IPS DF 6.9 (cell line): ENCODE data around the gene KIFBP.

Experiments used
- DNase-seq: peaks from one replicate; pipeline ENCODE4 v3.0.0-alpha.2; 2013; ENCODE audit warnings: low read depth, low spot score
- H3K27ac ChIP-seq: one replicate; pipeline ENCODE4 v1.5.1; 2013; ENCODE audit warnings: low read length, control low read depth
- H3K27me3 ChIP-seq: 2 replicates; pipeline ENCODE4 v1.6.1; 2013; ENCODE audit warnings: mild to moderate bottlenecking, low read length; ENCODE audit not compliant: control insufficient read depth, insufficient read depth
- H3K36me3 ChIP-seq: 2 replicates; pipeline ENCODE4 v1.6.1; 2013; ENCODE audit warnings: low read length; ENCODE audit not compliant: control insufficient read depth, insufficient read depth
- H3K4me1 ChIP-seq: 2 replicates; pipeline ENCODE4 v1.6.1; 2013; ENCODE audit warnings: low read length; ENCODE audit not compliant: control insufficient read depth, insufficient read depth
- H3K4me3 ChIP-seq: 2 replicates; pipeline ENCODE4 v1.5.1; 2013; ENCODE audit warnings: mild to moderate bottlenecking, low read length
- H3K9me3 ChIP-seq: 2 replicates; pipeline ENCODE4 v1.6.1; 2013; ENCODE audit warnings: low read length, inconsistent platforms; ENCODE audit not compliant: control insufficient read depth, insufficient read depth
- WGBS: extraction: QIAGEN DNeasy Blood & Tissue Kit; methylation state at CpG from one replicate; pipeline ENCODE4 v1.1.7; 2013; ENCODE audit warnings: mixed read lengths, missing lambda C conversion rate; ENCODE audit not compliant: insufficient read length, insufficient coverage; 5-methylcytosine and 5-hydroxymethylcytosine counted together

KIFBP gene

GRCh38 chr10:69048103-69048502 is 59.5 kb downstream of the KIFBP start:
- no peaks in the 10 kb centered on the region for H3K4me1 ChIP-seq
- H3K4me3 ChIP-seq: no peak overlapping the region
- H3K9me3 ChIP-seq: no peaks in the 10 kb centered on the region
- DNase-seq: no peak
- no peak overlapping the region for H3K27ac ChIP-seq
- H3K36me3 ChIP-seq: no peaks in the 10 kb centered on the region
- no CpG with 5 or more reads among the region's 8 CpGs for whole genome bisulfite sequencing
- no peaks in the 10 kb centered on the region for H3K27me3 ChIP-seq

GRCh38 chr10:69049566-69049961 is 61.0 kb downstream of the KIFBP start:
- Histone ChIP-seq H3K27ac (no peak overlapping the region), H3K9me3 (no peaks in the 10 kb centered on the region), H3K4me3 (no peak overlapping the region), H3K4me1 (no peaks in the 10 kb centered on the region), H3K27me3 (no peaks in the 10 kb centered on the region), H3K36me3 (no peaks in the 10 kb centered on the region)
- WGBS: no CpG with 5 or more reads among the region's 6 CpGs
- DNase-seq: no peak

- Histone ChIP-seq H3K4me1 (no peaks in the 10 kb centered on the region), H3K27me3 (no peaks in the 10 kb centered on the region), H3K9me3 (no peaks in the 10 kb centered on the region), H3K36me3 (no peaks in the 10 kb centered on the region), H3K27ac (no peak overlapping the region), H3K4me3 (no peak overlapping the region)
- DNase-seq: no peak
- WGBS: no CpG with 5 or more reads among the region's 3 CpGs
Measured at GRCh38 chr10:69051303-69051702, 62.7 kb downstream of the KIFBP start.

- DNase-seq: no peak
- Histone ChIP-seq H3K36me3 (no peaks in the 10 kb centered on the region), H3K4me1 (no peaks in the 10 kb centered on the region), H3K27me3 (no peaks in the 10 kb centered on the region), H3K9me3 (no peaks in the 10 kb centered on the region), H3K4me3 (no peak overlapping the region), H3K27ac (no peak overlapping the region)
- no CpG with 5 or more reads among the region's 10 CpGs for WGBS
Measured at GRCh38 chr10:69051710-69052487, 63.3 kb downstream of the KIFBP start.

GRCh38 chr10:69052736-69053135 is 64.1 kb downstream of the KIFBP start:
- no peaks in the 10 kb centered on the region for H3K27me3 ChIP-seq
- H3K36me3 ChIP-seq: no peaks in the 10 kb centered on the region
- H3K27ac ChIP-seq: no peak overlapping the region
- no peak for DNase-seq
- H3K4me3 ChIP-seq: no peak overlapping the region
- no peaks in the 10 kb centered on the region for H3K4me1 ChIP-seq
- WGBS: no CpG with 5 or more reads among the region's 6 CpGs
- H3K9me3 ChIP-seq: no peaks in the 10 kb centered on the region

DNA sequence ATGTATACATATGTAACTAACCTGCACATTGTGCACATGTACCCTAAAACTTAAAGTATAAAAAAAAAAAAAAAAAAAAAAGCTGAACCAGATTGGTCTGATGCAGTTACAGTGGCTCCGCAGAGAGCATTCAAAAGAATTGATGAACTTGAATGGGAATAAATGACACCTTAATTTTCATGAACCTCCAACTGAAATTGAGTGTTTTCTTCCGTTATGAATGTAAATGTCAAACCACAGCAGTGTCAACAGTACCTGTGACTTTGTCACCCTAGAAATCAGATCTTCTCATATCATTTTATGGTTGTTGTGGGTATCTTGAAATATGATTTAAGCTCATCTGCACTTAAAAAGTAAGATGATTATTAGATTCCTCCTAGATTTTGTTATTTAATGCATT is 66.6 kb downstream of the KIFBP start:
- no peaks in the 10 kb centered on the region for H3K4me1 ChIP-seq
- no peaks in the 10 kb centered on the region for H3K36me3 ChIP-seq
- H3K4me3 ChIP-seq: no peak overlapping the region
- DNase-seq: no peak
- H3K9me3 ChIP-seq: no peaks in the 10 kb centered on the region
- WGBS: no CpG with 5 or more reads among the region's 2 CpGs
- no peaks in the 10 kb centered on the region for H3K27me3 ChIP-seq
- H3K27ac ChIP-seq: no peak overlapping the region

- Histone ChIP-seq H3K4me1 (no peaks in the 10 kb centered on the region), H3K9me3 (no peaks in the 10 kb centered on the region), H3K36me3 (no peaks in the 10 kb centered on the region), H3K4me3 (no peak overlapping the region), H3K27ac (no peak overlapping the region), H3K27me3 (no peaks in the 10 kb centered on the region)
- no CpG with 5 or more reads among the region's 7 CpGs for WGBS
- no peak for DNase-seq
Measured at GRCh38 chr10:69056129-69056528, 67.5 kb downstream of the KIFBP start.

DNA sequence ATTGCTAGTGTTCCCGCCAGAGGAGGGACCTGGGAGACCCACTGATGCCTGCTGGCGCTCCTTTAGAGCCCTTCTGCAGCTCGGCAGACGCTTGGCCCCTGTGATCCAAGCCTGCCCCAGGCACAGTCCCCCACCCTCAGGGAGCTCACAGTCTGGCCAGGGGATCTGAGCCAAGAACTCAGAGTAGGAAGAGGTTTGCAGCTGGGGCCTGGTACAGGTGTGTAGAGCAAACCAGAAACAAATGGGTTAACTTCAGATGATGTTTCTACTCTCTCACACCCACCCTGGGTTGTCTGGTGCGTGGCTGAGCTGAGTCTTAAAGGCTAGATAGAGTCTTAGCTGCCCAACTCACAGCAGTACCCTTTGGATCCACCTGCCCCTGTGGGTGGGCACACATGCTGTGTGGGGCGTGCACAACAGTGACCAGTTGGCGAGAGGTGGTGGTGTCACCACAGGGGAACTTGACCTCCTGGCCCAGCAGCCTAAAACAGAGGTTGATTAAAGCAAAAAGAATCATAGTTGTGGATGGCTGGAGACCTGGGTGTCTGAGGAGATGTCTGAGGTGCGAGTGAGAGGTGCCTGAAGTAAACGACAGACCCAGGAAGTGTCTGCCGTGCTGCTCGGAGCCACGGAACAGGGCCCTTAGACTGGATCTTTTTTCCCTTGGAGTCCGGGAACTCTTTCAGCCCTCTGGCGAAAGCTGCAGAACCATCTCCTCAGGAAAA is 68.1 kb downstream of the KIFBP start:
- no CpG with 5 or more reads among the region's 14 CpGs for WGBS
- no peak for DNase-seq
- H3K4me3 ChIP-seq: no peak overlapping the region
- no peaks in the 10 kb centered on the region for H3K27me3 ChIP-seq
- no peaks in the 10 kb centered on the region for H3K9me3 ChIP-seq
- no peaks in the 10 kb centered on the region for H3K36me3 ChIP-seq
- H3K4me1 ChIP-seq: no peaks in the 10 kb centered on the region
- H3K27ac ChIP-seq: no peak overlapping the region

GRCh38 chr10:69057261-69057950 is 68.8 kb downstream of the KIFBP start:
- WGBS: no CpG with 5 or more reads among the region's 14 CpGs
- DNase-seq: no peak
- Histone ChIP-seq H3K27ac (no peak overlapping the region), H3K4me3 (no peak overlapping the region), H3K36me3 (no peaks in the 10 kb centered on the region), H3K27me3 (no peaks in the 10 kb centered on the region), H3K9me3 (no peaks in the 10 kb centered on the region), H3K4me1 (no peaks in the 10 kb centered on the region)

GRCh38 chr10:69057951-69058297 is 69.3 kb downstream of the KIFBP start:
- H3K4me3 ChIP-seq: no peak overlapping the region
- no peaks in the 10 kb centered on the region for H3K9me3 ChIP-seq
- no CpG with 5 or more reads among the region's 1 CpG for WGBS
- no peaks in the 10 kb centered on the region for H3K27me3 ChIP-seq
- no peaks in the 10 kb centered on the region for H3K4me1 ChIP-seq
- no peak for DNase-seq
- no peak overlapping the region for H3K27ac ChIP-seq
- H3K36me3 ChIP-seq: no peaks in the 10 kb centered on the region
